CD14-positive monocyte (primary cell): ENCODE measurements around the gene WDR48. TPM values are rescaled to one million over a fixed set of nuclear protein-coding genes. Genes with fewer than 3 reads are reported as not detected.

Source experiments
- DNase-seq, 3 donors: peaks; one replicate each; pipeline ENCODE4 v3.0.0-alpha.2; 2011 to 2022
- H2AFZ ChIP-seq: 2 replicates; pipeline ENCODE4 v1.6.0; 2012; ENCODE audit warnings: mild to moderate bottlenecking, low read depth, low read length, inconsistent platforms; ENCODE audit not compliant: insufficient read depth, poor library complexity, severe bottlenecking
- H3K27ac ChIP-seq, 2 donors: 1 replicate in 1 of 2; 2 replicates in 1 of 2; pipeline ENCODE4 v1.5.1; 2012 to 2013; ENCODE audit warnings: low read length in 2 of 2, control low read depth in 1 of 2, inconsistent platforms in 1 of 2, low read depth in 1 of 2, mild to moderate bottlenecking in 1 of 2
- H3K27me3 ChIP-seq, 2 donors: one replicate each; pipeline versions ENCODE4 v1.6.0 to v1.6.1; 2011 to 2013; ENCODE audit warnings: low read length in 2 of 2; ENCODE audit not compliant: control insufficient read depth in 2 of 2, insufficient read depth in 2 of 2
- H3K36me3 ChIP-seq, 2 donors: replicated peaks in 1 of 2; 1 replicate in 1 of 2; 2 replicates in 1 of 2; pipeline versions ENCODE4 v1.5.1 to v1.6.1; 2012 to 2013; ENCODE audit warnings: low read length in 2 of 2, control low read depth in 1 of 2, inconsistent platforms in 1 of 2, mild to moderate bottlenecking in 1 of 2; ENCODE audit not compliant: insufficient read depth in 2 of 2, control insufficient read depth in 1 of 2
- H3K4me1 ChIP-seq, 2 donors: 1 replicate in 1 of 2; 2 replicates in 1 of 2; pipeline versions ENCODE4 v1.5.1 to v1.6.1; 2012 to 2013; ENCODE audit warnings: low read length in 2 of 2, control low read depth in 1 of 2, inconsistent platforms in 1 of 2, mild to moderate bottlenecking in 1 of 2, moderate library complexity in 1 of 2; ENCODE audit not compliant: insufficient read depth in 2 of 2, control insufficient read depth in 1 of 2
- H3K4me2 ChIP-seq: replicated peaks from 2 replicates; pipeline ENCODE3; 2012; ENCODE audit warnings: low read length, moderate library complexity, mild to moderate bottlenecking; ENCODE audit not compliant: poor library complexity, severe bottlenecking; ENCODE audit errors: extremely low read depth
- H3K4me3 ChIP-seq, 3 experiments: fragments of 200-600 bp in 1 of 3; sonication (generic) in 1 of 3; replicated peaks in 1 of 3; 1 replicate in 2 of 3; 2 replicates in 1 of 3; pipeline ENCODE4 v1.5.1; 2011 to 2013; ENCODE audit warnings: low read length in 3 of 3, mild to moderate bottlenecking in 3 of 3, control low read depth in 2 of 3, low read depth in 2 of 3, inconsistent platforms in 1 of 3, moderate library complexity in 1 of 3
- H3K79me2 ChIP-seq: 2 replicates; pipeline ENCODE4 v1.6.0; 2012; ENCODE audit warnings: mild to moderate bottlenecking, control low read depth, inconsistent platforms, low read length, moderate library complexity; ENCODE audit not compliant: insufficient read depth
- H3K9ac ChIP-seq: 2 replicates; pipeline ENCODE4 v1.6.0; 2017; ENCODE audit warnings: low read length, mild to moderate bottlenecking; ENCODE audit not compliant: insufficient read depth, poor library complexity, severe bottlenecking
- H3K9me3 ChIP-seq, 2 donors: replicated peaks in 1 of 2; 1 replicate in 1 of 2; 2 replicates in 1 of 2; pipeline versions ENCODE4 v1.5.1 to v1.6.1; 2012 to 2013; ENCODE audit warnings: low read length in 2 of 2, control low read depth in 1 of 2; ENCODE audit not compliant: control insufficient read depth in 1 of 2, insufficient read depth in 1 of 2
- H4K20me1 ChIP-seq: 2 replicates; pipeline ENCODE4 v1.6.0; 2012; ENCODE audit warnings: mild to moderate bottlenecking, low read length, control low read depth, moderate library complexity; ENCODE audit not compliant: insufficient read depth
- H3K27ac Mint-ChIP-seq, 7 donors: one replicate each; pipeline ENCODE4 v1.8.0; 2020; ENCODE audit warnings: mild to moderate bottlenecking in 7 of 7, mixed read lengths in 7 of 7, moderate library complexity in 6 of 7, inconsistent platforms in 2 of 7
- H3K27me3 Mint-ChIP-seq, 3 donors: one replicate each; pipeline ENCODE4 v1.8.0; 2021 to 2022; ENCODE audit warnings: low read depth in 3 of 3, mild to moderate bottlenecking in 3 of 3, mixed read lengths in 3 of 3, moderate library complexity in 3 of 3, inconsistent platforms in 1 of 3
- H3K36me3 Mint-ChIP-seq, 2 donors: one replicate each; pipeline ENCODE4 v1.8.0; 2020; ENCODE audit warnings: mixed read lengths in 2 of 2, inconsistent platforms in 1 of 2, mild to moderate bottlenecking in 1 of 2
- H3K4me1 Mint-ChIP-seq: one replicate; pipeline ENCODE4 v1.8.0; 2020; ENCODE audit warnings: mild to moderate bottlenecking, mixed read lengths
- H3K4me3 Mint-ChIP-seq, 2 donors: one replicate each; pipeline ENCODE4 v1.8.0; 2020; ENCODE audit warnings: mild to moderate bottlenecking in 2 of 2, mixed read lengths in 2 of 2, moderate library complexity in 1 of 2
- H3K9me3 Mint-ChIP-seq, 7 donors: one replicate each; pipeline ENCODE4 v1.8.0; 2020 to 2022; ENCODE audit warnings: mixed read lengths in 7 of 7, mild to moderate bottlenecking in 6 of 7, moderate library complexity in 6 of 7, inconsistent platforms in 2 of 7
- CTCF ChIP-seq: fragments of 200-600 bp; IDR thresholded peaks from one replicate; pipeline ENCODE4 v1.8.0; 2022; ENCODE audit warnings: antibody characterized with exemption, mild to moderate bottlenecking
- WGBS: methylation state at CpG from one replicate; pipeline ENCODE4 v1.1.5; 2013; ENCODE audit warnings: missing lambda C conversion rate; ENCODE audit not compliant: insufficient coverage; 5-methylcytosine and 5-hydroxymethylcytosine counted together
- intact Hi-C, 2 donors: fragments of 100-400 bp; cut with micrococcal nuclease; formaldehyde crosslinking; loops; one replicate each; pipeline versions ENCODE4 v1.15.0 to v1.15.1; 2023
- polyA plus RNA-seq, 3 donors: library from polyadenylated mRNA; depleted of rRNA in 1 of 3; unstranded in 2 of 3; stranded (reverse) in 1 of 3; fragments of 300-500 nt in 2 of 3; fragments of >200 nt in 1 of 3; fragmentation: Illumina TruSeq in 2 of 3; gene quantifications; 1 replicate in 2 of 3; 2 replicates in 1 of 3; pipeline ENCODE4 v1.2.3, GENCODE V29; 2012 to 2021

The WDR48 gene
- polyA plus RNA-seq, 3 donors = 15.0 to 22.7 (median 17.1) TPM

- TF ChIP-seq CTCF = no peak
- Histone ChIP-seq H2AFZ (no peak overlapping the region), H3K79me2 (no peaks in the 10 kb centered on the region), H3K4me2 (no peak overlapping the region), H3K9ac (no peak overlapping the region), H3K36me3 (no peaks in the 10 kb centered on the region), H3K9me3 (no peaks in the 10 kb centered on the region), H4K20me1 (no peaks in the 10 kb centered on the region), H3K4me3 (no peak overlapping the region), H3K27me3 (no peaks in the 10 kb centered on the region), H3K27ac (no peak overlapping the region), H3K4me1 (no peaks in the 10 kb centered on the region)
- Mint-ChIP-seq H3K4me3 (no peak overlapping the region), H3K4me1 (peaks cover 6% of the 10 kb centered on the region), H3K27me3 (peaks cover 5 to 12% (median 5%) of the 10 kb centered on the region in 3 donors), H3K36me3 (peaks cover 4% of the 10 kb centered on the region in 2 donors), H3K9me3 (no peaks in the 10 kb centered on the region), H3K27ac (peak overlapping the region in 1 of 7 donors; percentile 6)
- intact Hi-C loops = no loop called here
- no peak for DNase-seq
- WGBS = 84% methylated on average over 3 of the region's 5 CpGs
These were observed 67.3 kb downstream of the WDR48 start for GRCh38 chr3:39118931-39119660.

- no peak for DNase-seq
- Mint-ChIP-seq H3K4me1 (peaks cover 9% of the 10 kb centered on the region), H3K36me3 (peaks cover 4% of the 10 kb centered on the region in 2 donors), H3K9me3 (no peaks in the 10 kb centered on the region), H3K27ac (no peak overlapping the region), H3K4me3 (no peak overlapping the region), H3K27me3 (peaks cover 5 to 12% (median 6%) of the 10 kb centered on the region in 3 donors)
- Histone ChIP-seq H3K79me2 (no peaks in the 10 kb centered on the region), H3K4me3 (no peak overlapping the region), H3K4me1 (peaks cover 4% of the 10 kb centered on the region in 2 donors), H4K20me1 (no peaks in the 10 kb centered on the region), H3K36me3 (no peaks in the 10 kb centered on the region), H3K27me3 (no peaks in the 10 kb centered on the region), H3K9ac (no peak overlapping the region), H2AFZ (no peak overlapping the region), H3K9me3 (no peaks in the 10 kb centered on the region), H3K27ac (no peak overlapping the region), H3K4me2 (no peak overlapping the region)
- TF ChIP-seq CTCF = no peak
- no CpG with 5 or more reads among the region's 2 CpGs for WGBS
- intact Hi-C loops = no loop called here
These were observed 69.8 kb downstream of the WDR48 start for GRCh38 chr3:39121621-39122020.
